ENCODE measurements around the gene RBM33. TPM values are rescaled to one million over a fixed set of nuclear protein-coding genes. Genes with fewer than 3 reads are reported as not detected.
A peak's percentile ranks its signal among the peaks of the same experiment; 100 is the strongest.

The RBM33 gene
- total RNA-seq, 1 donor from 2014 or later = 109 TPM

DNA sequence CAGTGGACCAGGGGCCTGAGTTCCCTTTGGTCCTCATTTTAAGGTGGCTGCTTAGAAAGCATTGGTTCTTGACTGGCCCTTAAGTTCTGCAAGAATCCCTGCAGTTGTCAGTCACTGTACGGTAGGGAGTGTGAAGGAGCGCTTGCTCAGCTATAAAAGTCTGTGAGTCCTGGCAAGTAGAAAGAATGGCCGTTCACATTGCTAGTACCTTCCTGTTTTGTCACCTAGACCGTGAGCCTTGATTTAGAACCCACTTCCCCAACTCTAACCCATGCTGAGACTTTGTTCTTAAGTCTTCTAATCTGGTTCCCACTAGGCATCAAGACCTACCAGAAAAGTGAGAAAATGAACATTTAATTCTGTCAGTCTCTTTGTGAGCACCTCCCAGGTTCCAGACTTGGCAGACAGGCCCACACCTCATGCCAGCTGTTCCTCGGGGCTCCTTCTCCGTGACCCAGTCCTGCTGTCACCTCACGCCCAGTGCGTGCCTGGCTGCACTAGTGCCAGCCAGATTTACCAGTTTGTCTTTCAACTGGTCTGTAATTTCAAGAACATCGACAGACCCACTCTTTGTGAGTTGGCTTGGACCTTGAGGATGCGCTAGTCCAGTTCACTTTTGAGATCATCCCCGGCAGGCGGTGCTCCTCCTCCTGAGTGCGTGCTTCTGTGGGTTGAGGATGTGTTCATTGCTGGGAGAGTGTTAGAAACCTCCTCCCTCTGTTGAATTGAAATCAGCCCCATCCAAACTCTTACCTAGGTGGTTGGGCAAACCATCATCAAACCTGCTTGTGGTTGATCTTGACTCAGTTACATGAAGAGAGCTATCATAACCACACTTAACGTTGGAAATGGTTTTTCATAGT lies 89.4 kb downstream of the RBM33 start:
- intact Hi-C loops (cut with DNase I) = no loop called here
- DNase-seq (ENCODE audit: low spot score) (no peak), ATAC-seq (no peak)

DNA sequence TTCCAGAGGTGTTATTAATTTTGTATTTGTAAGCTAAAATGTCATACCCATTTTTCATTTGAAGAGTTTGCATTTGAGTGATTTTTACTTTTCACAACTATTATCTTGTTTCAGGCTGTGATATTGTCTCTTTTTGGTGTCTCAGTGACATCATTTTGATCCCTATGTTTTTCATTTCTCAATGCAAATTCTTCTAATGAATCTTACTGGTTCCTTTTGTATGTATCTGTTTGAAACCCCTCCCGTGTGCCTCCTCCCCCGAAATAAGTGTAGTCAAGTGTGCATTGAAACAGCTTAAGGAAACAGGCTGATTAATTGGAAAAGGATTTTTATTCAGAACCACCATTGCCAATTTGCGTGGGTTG lies 90.0 kb downstream of the RBM33 start:
- intact Hi-C loops (cut with DNase I) = no loop called here
- ATAC-seq = no peak

GRCh38 chr7:155735442-155736115 lies 91.1 kb downstream of the RBM33 start:
- ATAC-seq = no peak
- intact Hi-C loops (cut with DNase I) = no loop called here

More for the DNA sequence above, 90.0 kb downstream of the RBM33 start:
- DNase-seq (ENCODE audit: low spot score) = no peak

DNA sequence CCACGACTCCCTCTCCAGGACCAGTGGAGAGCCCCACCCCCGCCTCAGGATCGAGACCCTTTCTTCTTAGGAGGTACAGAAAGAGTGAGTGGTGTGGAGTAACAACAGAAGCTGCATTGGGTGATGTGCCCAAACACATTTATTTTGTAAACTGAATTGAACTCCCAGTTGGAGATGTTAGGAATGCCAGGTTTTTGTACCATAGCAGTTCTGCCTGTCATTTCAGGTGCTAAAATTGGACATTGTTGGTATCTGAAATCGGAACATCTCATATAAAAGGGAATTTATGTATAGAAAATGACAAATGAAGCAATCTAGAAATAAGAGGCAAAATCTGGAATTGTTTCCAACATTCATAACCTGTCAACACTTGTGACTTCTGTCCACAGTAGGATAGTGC lies 93.1 kb downstream of the RBM33 start:
- DNase-seq (ENCODE audit: low spot score) = no peak

More at GRCh38 chr7:155735442-155736115, 91.1 kb downstream of the RBM33 start:
- no peak for DNase-seq (ENCODE audit: low spot score)

GRCh38 chr7:155738104-155738503 lies 93.6 kb downstream of the RBM33 start:
- no peak for DNase-seq (ENCODE audit: low spot score)
- intact Hi-C loops (cut with DNase I) = no loop called here
- ATAC-seq = no peak

More for the DNA sequence above, 93.1 kb downstream of the RBM33 start:
- no peak for ATAC-seq
- intact Hi-C loops (cut with DNase I) = no loop called here

- ATAC-seq (peak; percentile 80), DNase-seq (ENCODE audit: low spot score) (peak; percentile 81)
- intact Hi-C loops (cut with DNase I) = no loop called here
Observed at GRCh38 chr7:155738652-155739537, 94.4 kb downstream of the RBM33 start.

GRCh38 chr7:155739538-155740143 lies 95.2 kb downstream of the RBM33 start:
- DNase-seq (ENCODE audit: low spot score) = no peak

GRCh38 chr7:155741082-155741481 lies 96.6 kb downstream of the RBM33 start:
- DNase-seq (ENCODE audit: low spot score) (no peak), ATAC-seq (no peak)
- intact Hi-C loops (cut with DNase I) = no loop called here

More at GRCh38 chr7:155739538-155740143, 95.2 kb downstream of the RBM33 start:
- intact Hi-C loops (cut with DNase I) = no loop called here
- no peak for ATAC-seq

DNA sequence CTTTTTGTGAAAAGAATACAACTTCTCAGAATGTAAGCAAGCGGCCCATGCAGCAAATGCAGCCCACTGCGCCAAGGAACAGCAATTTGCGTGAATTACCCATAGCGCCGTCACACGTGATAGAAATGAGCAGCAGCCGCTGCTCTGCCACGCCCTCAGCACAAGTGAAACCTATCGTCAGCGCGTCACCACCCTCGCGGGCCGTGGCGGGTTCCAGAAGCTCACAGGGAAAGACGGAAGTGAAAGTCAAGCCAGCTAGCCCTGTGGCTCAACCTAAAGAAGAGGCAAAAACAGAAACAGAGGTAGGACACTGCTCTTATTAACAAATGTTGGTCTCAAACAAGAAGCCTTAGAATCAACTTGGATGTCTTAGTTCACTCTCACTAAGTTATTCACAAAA lies 97.3 kb downstream of the RBM33 start:
- intact Hi-C loops (cut with DNase I) = no loop called here
- ATAC-seq = no peak

DNA sequence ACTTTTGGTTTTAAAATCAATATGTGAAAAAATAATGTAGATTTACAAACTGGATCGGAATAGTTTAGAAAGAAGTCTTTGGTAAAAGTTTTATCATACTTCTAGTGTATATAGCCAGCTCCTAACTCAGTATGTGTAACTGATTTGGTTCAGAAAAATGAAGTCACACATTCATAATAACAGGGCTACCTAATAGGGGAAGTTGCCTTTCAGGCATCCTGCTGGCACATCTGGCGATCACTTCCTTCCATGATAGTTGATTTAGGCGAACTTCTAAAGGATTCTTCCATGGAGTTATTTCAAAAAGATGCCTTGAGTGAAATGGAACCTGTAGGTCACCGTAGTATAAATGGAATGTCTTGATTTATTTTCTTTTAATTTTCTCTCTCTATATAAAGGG lies 98.7 kb downstream of the RBM33 start:
- no peak for DNase-seq (ENCODE audit: low spot score)
- ATAC-seq = no peak
- intact Hi-C loops (cut with DNase I) = no loop called here

More for the DNA sequence above, 97.3 kb downstream of the RBM33 start:
- no peak for DNase-seq (ENCODE audit: low spot score)

- intact Hi-C loops (cut with DNase I) = no loop called here
- no peak for DNase-seq (ENCODE audit: low spot score)
- ATAC-seq = no peak
Observed at GRCh38 chr7:155744971-155745683, 100.7 kb downstream of the RBM33 start.

DNA sequence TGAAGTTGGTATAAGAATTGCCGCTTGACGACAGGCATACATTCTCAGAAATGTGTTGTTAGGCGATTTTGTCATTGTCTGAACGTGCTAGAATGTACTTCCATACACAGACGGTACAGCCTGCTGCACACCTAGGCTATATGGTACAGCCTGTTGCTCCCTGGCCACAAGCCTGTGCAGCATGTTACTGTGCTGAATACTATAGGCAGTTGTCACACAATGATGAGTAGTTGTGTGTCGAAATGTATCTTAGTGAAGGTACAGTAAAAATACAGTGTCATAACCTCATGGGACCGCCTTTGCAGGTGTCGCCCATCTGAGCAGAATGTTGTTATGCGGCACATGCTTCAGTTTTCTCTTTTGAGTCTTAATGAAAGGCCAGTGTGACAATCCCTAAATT lies 101.3 kb downstream of the RBM33 start:
- intact Hi-C loops (cut with DNase I) = no loop called here
- DNase-seq (ENCODE audit: low spot score) = no peak
- ATAC-seq = no peak

- no peak for ATAC-seq
- no peak for DNase-seq (ENCODE audit: low spot score)
- intact Hi-C loops (cut with DNase I) = no loop called here
Observed at GRCh38 chr7:155746188-155746587, 101.7 kb downstream of the RBM33 start.

GRCh38 chr7:155747209-155747608 lies 102.7 kb downstream of the RBM33 start:
- intact Hi-C loops (cut with DNase I) = no loop called here
- DNase-seq (ENCODE audit: low spot score) (no peak), ATAC-seq (no peak)

DNA sequence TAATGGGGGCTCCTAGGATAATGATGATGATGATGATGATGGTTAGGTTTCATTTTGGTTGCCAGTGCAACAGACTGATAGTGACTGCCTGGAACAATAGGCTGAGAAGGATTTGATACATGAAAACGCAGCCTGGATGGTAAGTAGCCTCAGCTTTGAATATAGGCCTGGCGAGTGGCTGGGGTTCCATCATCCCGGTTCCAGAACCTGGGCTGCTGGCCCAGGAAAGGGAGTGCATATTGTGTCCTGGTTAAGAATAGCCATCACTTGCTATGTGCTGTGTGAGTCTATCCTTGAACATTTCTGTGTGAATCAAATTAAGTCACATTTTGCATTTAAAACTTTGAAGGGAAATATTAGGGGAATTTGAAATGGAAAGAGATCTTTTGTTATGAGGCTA lies 105.1 kb downstream of the RBM33 start:
- intact Hi-C loops (cut with DNase I) = no loop called here
- DNase-seq (ENCODE audit: low spot score) (no peak), ATAC-seq (no peak)

DNA sequence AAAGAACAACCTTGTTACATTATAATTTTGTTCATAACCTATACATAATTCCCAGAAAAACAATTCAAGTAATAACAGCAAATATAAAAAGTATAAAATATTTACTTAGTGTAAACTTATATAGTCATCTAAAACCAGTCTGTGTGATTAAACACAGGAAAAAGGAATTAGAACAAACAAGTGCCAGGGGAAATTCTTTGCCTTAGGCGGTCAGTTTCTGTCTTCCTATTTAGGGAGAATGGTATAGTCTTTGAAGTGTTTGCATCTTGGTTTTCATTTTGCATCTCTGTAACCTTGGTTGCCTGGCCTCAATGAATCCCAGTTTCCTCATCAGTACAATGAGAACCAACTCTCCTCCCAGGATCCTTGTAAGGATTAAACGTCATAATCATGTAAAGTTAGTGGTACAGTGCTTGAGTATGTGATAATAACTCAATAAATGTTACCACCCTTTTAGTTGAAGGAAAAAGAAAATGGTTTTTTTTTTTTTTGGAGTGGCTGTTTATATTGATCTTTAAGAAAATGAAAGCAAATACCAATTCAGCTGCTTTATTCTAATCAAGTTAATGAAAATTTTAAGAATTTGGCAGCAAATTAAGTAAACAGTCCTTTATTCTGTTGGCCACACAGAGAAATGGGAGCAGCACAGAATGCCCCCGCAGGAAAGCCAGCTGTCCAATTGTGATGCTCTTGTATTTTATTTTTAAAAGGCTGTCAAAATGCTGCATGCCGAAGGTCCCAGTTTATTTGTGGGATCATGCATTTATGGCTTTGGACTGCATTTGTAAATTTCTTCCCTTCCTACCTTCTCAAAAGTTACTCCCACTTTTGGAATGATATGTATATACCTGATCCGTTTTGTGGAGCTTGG lies 106.0 kb downstream of the RBM33 start:
- intact Hi-C loops (cut with DNase I) = no loop called here
- ATAC-seq = no peak

DNA sequence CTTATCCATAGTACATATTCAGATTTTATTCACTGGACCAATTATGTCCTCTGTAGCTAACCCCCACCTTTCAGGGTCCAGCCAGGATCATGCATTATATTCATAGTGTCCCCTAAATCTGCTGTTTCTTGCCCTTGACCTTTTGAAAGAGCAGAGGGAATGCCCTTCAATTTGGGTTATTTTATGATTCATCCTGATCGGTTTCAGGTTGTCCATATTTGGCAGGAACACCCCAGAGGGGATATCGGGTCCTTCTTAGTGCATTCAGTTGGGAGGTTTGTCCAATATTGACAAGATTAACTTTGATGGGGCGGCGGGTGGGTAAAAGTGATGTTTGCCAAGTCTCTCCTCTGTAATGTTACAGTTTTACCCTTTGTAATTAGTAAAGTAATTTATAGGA lies 106.9 kb downstream of the RBM33 start:
- intact Hi-C loops (cut with DNase I) = no loop called here
- ATAC-seq = no peak
- no peak for DNase-seq (ENCODE audit: low spot score)

More for the DNA sequence above, 106.0 kb downstream of the RBM33 start:
- no peak for DNase-seq (ENCODE audit: low spot score)
